GM10248 (cell line): ENCODE results near the gene PSMD2.

Source experiments
- CTCF ChIA-PET: fragments of 300-600 bp; sonication (Branson Sonifier 250); formaldehyde crosslinking; extraction: SDS; loops from one replicate; lab custom pipeline; 2021; ENCODE audit warnings: antibody characterized with exemption; lab: Yijun Ruan, JAX
- POLR2A ChIA-PET: fragments of 350-650 bp; sonication (Branson Sonifier 250); formaldehyde crosslinking; extraction: SDS; loops from one replicate; lab custom pipeline; 2020; ENCODE audit warnings: antibody characterized with exemption; lab: Yijun Ruan, JAX
- DNase-seq: peaks from one replicate; pipeline ENCODE4 v3.0.0; 2012; ENCODE audit errors: extremely low spot score
- CTCF ChIP-seq: IDR thresholded peaks from 2 replicates; pipeline ENCODE4 v1.5.1; 2012; ENCODE audit warnings: mild to moderate bottlenecking, low read depth; ENCODE audit errors: extremely low read depth, missing control alignments, control extremely low read depth

Gene PSMD2

GRCh38 chr3:184291044-184291737, 7.8 kb upstream of the PSMD2 start:
- ChIA-PET CTCF (interaction anchor here (1.0 to 1.6 kb wide), 3 partner anchors 41 to 394 kb away, joined by 3 to 4 read pairs (median 3); no protein-coding TSS in a partner anchor), POLR2A (no interaction called here)
- no peak for TF ChIP-seq CTCF
- DNase-seq = no peak

- no peak for DNase-seq
- ChIA-PET POLR2A (no interaction called here), CTCF (interaction anchor here (1.2 to 1.8 kb wide), 4 partner anchors 42 to 396 kb away, joined by 3 to 4 read pairs (median 3); no protein-coding TSS in a partner anchor)
- no peak for TF ChIP-seq CTCF
These were observed 7.1 kb upstream of the PSMD2 start for GRCh38 chr3:184291738-184292445.

- no peak for TF ChIP-seq CTCF
- CTCF ChIA-PET = interaction anchor here (1.0 to 3.3 kb wide), 4 partner anchors 9 to 400 kb away, joined by 3 to 11 read pairs (median 4); no protein-coding TSS in a partner anchor
- POLR2A ChIA-PET = no interaction called here
These were observed 3.3 kb upstream of the PSMD2 start for GRCh38 chr3:184295771-184296170.

GRCh38 chr3:184296616-184297015, 2.4 kb upstream of the PSMD2 start:
- CTCF ChIA-PET = interaction anchor here (0.6 to 1.7 kb wide), 3 partner anchors 10 to 411 kb away, joined by 3 to 6 read pairs (median 4); no protein-coding TSS in a partner anchor
- POLR2A ChIA-PET = no interaction called here
- no peak for DNase-seq
- no peak for TF ChIP-seq CTCF

More at GRCh38 chr3:184295771-184296170, 3.3 kb upstream of the PSMD2 start:
- DNase-seq = no peak

GRCh38 chr3:184299488-184300377, 692 bp downstream of the PSMD2 start:
- TF ChIP-seq CTCF = no peak
- ChIA-PET POLR2A (no interaction called here), CTCF (no interaction called here)
- peak; percentile 8 for DNase-seq

GRCh38 chr3:184300378-184300720, 1.3 kb downstream of the PSMD2 start:
- ChIA-PET CTCF (interaction anchor here (1.2 kb wide), 1 partner anchor 128 kb away, joined by 3 read pairs; no protein-coding TSS in a partner anchor), POLR2A (no interaction called here)
- DNase-seq = no peak
- TF ChIP-seq CTCF = no peak
